Measurements from ENCODE around the gene LIN37. TPM values are rescaled to one million over a fixed set of nuclear protein-coding genes. Genes with fewer than 3 reads are reported as not detected.

Gene LIN37
- total RNA-seq, 1 donor from 2014 or later = 6.2 TPM

- Histone ChIP-seq H3K4me1 (no peaks in the 10 kb centered on the region), H3K27ac (replicated peaks) (no peak overlapping the region), H3K9me3 (replicated peaks) (no peaks in the 10 kb centered on the region), H3K4me3 (no peak overlapping the region), H3K27me3 (ENCODE audit: low read depth) (no peaks in the 10 kb centered on the region), H3K36me3 (peaks cover 89% of the 10 kb centered on the region)
- no peak for TF ChIP-seq CTCF (IDR thresholded peaks at IDR 0.05; ENCODE audit: borderline replicate concordance)
- intact Hi-C loops (cut with micrococcal nuclease) = no loop called here
- no peak for DNase-seq
These were observed 14.9 kb upstream of the LIN37 start for GRCh38 chr19:35733180-35734125.

GRCh38 chr19:35734273-35734672 lies 14.1 kb upstream of the LIN37 start:
- Histone ChIP-seq H3K27me3 (ENCODE audit: low read depth) (no peaks in the 10 kb centered on the region), H3K4me1 (peaks cover 2% of the 10 kb centered on the region)
- DNase-seq = no peak

GRCh38 chr19:35734889-35735288 lies 13.5 kb upstream of the LIN37 start:
- no peaks in the 10 kb centered on the region for H3K27me3 ChIP-seq (ENCODE audit: low read depth)
- no peak for DNase-seq
- H3K36me3 ChIP-seq = peaks cover 81% of the 10 kb centered on the region
- no peak overlapping the region for H3K4me3 ChIP-seq
- H3K9me3 ChIP-seq (replicated peaks) = no peaks in the 10 kb centered on the region
- no peak overlapping the region for H3K27ac ChIP-seq (replicated peaks)
- TF ChIP-seq CTCF (IDR thresholded peaks at IDR 0.05; ENCODE audit: borderline replicate concordance) = no peak
- peaks cover 9% of the 10 kb centered on the region for H3K4me1 ChIP-seq
- intact Hi-C loops (cut with micrococcal nuclease) = no loop called here

More at GRCh38 chr19:35734273-35734672, 14.1 kb upstream of the LIN37 start:
- no peak overlapping the region for H3K27ac ChIP-seq (replicated peaks)
- H3K4me3 ChIP-seq = no peak overlapping the region
- no peaks in the 10 kb centered on the region for H3K9me3 ChIP-seq (replicated peaks)
- TF ChIP-seq CTCF (IDR thresholded peaks at IDR 0.05; ENCODE audit: borderline replicate concordance) = no peak
- intact Hi-C loops (cut with micrococcal nuclease) = no loop called here
- peaks cover 87% of the 10 kb centered on the region for H3K36me3 ChIP-seq

- H3K36me3 ChIP-seq = peaks cover 58% of the 10 kb centered on the region
- no peak for TF ChIP-seq CTCF (IDR thresholded peaks at IDR 0.05; ENCODE audit: borderline replicate concordance)
- no peaks in the 10 kb centered on the region for H3K27me3 ChIP-seq (ENCODE audit: low read depth)
- DNase-seq = no peak
- no peak overlapping the region for H3K27ac ChIP-seq (replicated peaks)
- peaks cover 25% of the 10 kb centered on the region for H3K4me1 ChIP-seq
- H3K4me3 ChIP-seq = no peak overlapping the region
- H3K9me3 ChIP-seq (replicated peaks) = no peaks in the 10 kb centered on the region
- intact Hi-C loops (cut with micrococcal nuclease) = no loop called here
These were observed 11.2 kb upstream of the LIN37 start for GRCh38 chr19:35736913-35737886.
